A549 (cell line): ENCODE measurements around the gene LYPD6B. TPM values are rescaled to one million over a fixed set of nuclear protein-coding genes. Genes with fewer than 3 reads are reported as not detected.

Source experiments
- ATAC-seq, 2 experiments: fragments of 200-7000 bp in 1 of 2; fragments of >200 bp in 1 of 2; cut with Nextera tagmentation in 1 of 2; cut with Tn5 transposase in 1 of 2; 3 replicates each; pipeline versions ENCODE4 v1.8.0 to v1.9.1; 2018 to 2020; ENCODE audit warnings: mild to moderate bottlenecking in 1 of 2, moderate library complexity in 1 of 2
- CTCF ChIA-PET: fragments of 300-600 bp; sonication (Branson Sonifier 250); formaldehyde crosslinking; extraction: SDS; loops from one replicate; lab custom pipeline; 2021; ENCODE audit warnings: antibody characterized with exemption, inconsistent platforms; lab: Yijun Ruan, JAX
- POLR2A ChIA-PET: fragments of 350-600 bp; formaldehyde crosslinking; extraction: SDS; loops from one replicate; lab custom pipeline; 2021; ENCODE audit warnings: antibody characterized with exemption, inconsistent platforms; lab: Yijun Ruan, JAX
- DNase-seq, 2 experiments: peaks; one replicate each; pipeline versions ENCODE4 v3.0.0 to v3.0.0-alpha.2; 2011 to 2016; ENCODE audit warnings: low read depth in 1 of 2, low spot score in 1 of 2
- FAIRE-seq: peaks from 2 replicates; lab custom pipeline; 2011; peaks lifted over from hg19 to GRCh38; lab: Jason Lieb, UNC
- H3K27ac ChIP-seq, 2 experiments: fragments of >200 bp; sonication (Bioruptor Twin); formaldehyde crosslinking; 3 replicates each; pipeline ENCODE4 v1.5.1; 2016 to 2017
- H3K4me1 ChIP-seq: fragments of >200 bp; sonication (Bioruptor Twin); formaldehyde crosslinking; 3 replicates; pipeline ENCODE4 v1.6.1; 2016
- H3K4me2 ChIP-seq: fragments of >200 bp; sonication (Bioruptor Twin); formaldehyde crosslinking; 3 replicates; pipeline ENCODE4 v1.6.1; 2016
- H3K4me3 ChIP-seq: fragments of >200 bp; sonication (Bioruptor Twin); formaldehyde crosslinking; 3 replicates; pipeline ENCODE4 v1.5.1; 2016
- H3K9me3 ChIP-seq: fragments of >200 bp; sonication (Bioruptor Twin); formaldehyde crosslinking; 3 replicates; pipeline ENCODE4 v1.6.1; 2016
- ATOH8 ChIP-seq: fragments of 250-450 bp; sonication (Bioruptor Pico); IDR thresholded peaks from 2 replicates; pipeline ENCODE4 v1.5.0; 2020; ENCODE audit warnings: low read depth, mild to moderate bottlenecking, moderate library complexity
- BHLHE40 ChIP-seq: IDR thresholded peaks from 2 replicates; pipeline ENCODE4 v1.6.1; 2012; ENCODE audit warnings: low read depth, low read length, inconsistent platforms
- CBX8 ChIP-seq: fragments of 200-600 bp; sonication (generic); IDR thresholded peaks from 2 replicates; pipeline ENCODE4 v1.6.1; 2016
- CHD2 ChIP-seq: fragments of 150-350 bp; IDR thresholded peaks from 2 replicates; pipeline ENCODE4 v1.6.1; 2014; ENCODE audit warnings: low read length; ENCODE audit not compliant: partially characterized antibody
- CTCF ChIP-seq: fragments of >200 bp; sonication (Bioruptor Twin); formaldehyde crosslinking; IDR thresholded peaks from 3 replicates; pipeline ENCODE4 v1.5.1; 2016
- EHF ChIP-seq: fragments of 250-450 bp; sonication (Bioruptor Pico); IDR thresholded peaks from 2 replicates; pipeline ENCODE4 v1.5.0; 2020; ENCODE audit warnings: mild to moderate bottlenecking
- EP300 ChIP-seq, 2 experiments: fragments of >200 bp; sonication (Bioruptor Twin); formaldehyde crosslinking; IDR thresholded peaks; 2 replicates in 1 of 2; 3 replicates in 1 of 2; pipeline ENCODE4 v1.6.1; 2016 to 2017
- FOSB ChIP-seq: fragments of 250-450 bp; sonication (Bioruptor Pico); IDR thresholded peaks from 2 replicates; pipeline ENCODE4 v1.5.0; 2020; ENCODE audit warnings: mild to moderate bottlenecking, moderate library complexity
- HEYL ChIP-seq: fragments of 250-450 bp; sonication (Bioruptor Pico); IDR thresholded peaks from 2 replicates; pipeline ENCODE4 v1.8.0; 2021; ENCODE audit warnings: mild to moderate bottlenecking, moderate library complexity
- HOXA7 ChIP-seq: fragments of 250-450 bp; sonication (Bioruptor Pico); IDR thresholded peaks from 2 replicates; pipeline ENCODE4 v1.5.0; 2020; ENCODE audit warnings: mild to moderate bottlenecking, moderate library complexity
- JUN ChIP-seq, 2 experiments: fragments of >200 bp; sonication (Bioruptor Twin); formaldehyde crosslinking; IDR thresholded peaks; 2 replicates in 1 of 2; 3 replicates in 1 of 2; pipeline ENCODE4 v1.6.1; 2016 to 2017
- MAFK ChIP-seq: fragments of 450-650 bp; IDR thresholded peaks from 2 replicates; pipeline ENCODE4 v1.6.1; 2014; ENCODE audit not compliant: partially characterized antibody
- POLR2A ChIP-seq: IDR thresholded peaks from 2 replicates; pipeline ENCODE4 v1.6.1; 2012; ENCODE audit warnings: mild to moderate bottlenecking, low read length
- RAD21 ChIP-seq, 2 experiments: fragments of >200 bp in 1 of 2; sonication (Bioruptor Twin) in 1 of 2; formaldehyde crosslinking in 1 of 2; IDR thresholded peaks in 1 of 2; conservative IDR thresholded peaks in 1 of 2; 2 replicates in 1 of 2; 3 replicates in 1 of 2; pipeline ENCODE4 v1.6.1; 2012 to 2018; ENCODE audit warnings: inconsistent platforms in 1 of 2
- RCOR1 ChIP-seq: fragments of 150-350 bp; IDR thresholded peaks from 2 replicates; pipeline ENCODE4 v1.6.1; 2014; ENCODE audit warnings: antibody characterized with exemption, low read length, low read depth
- REST ChIP-seq: fragments of 200-600 bp; sonication (generic); IDR thresholded peaks from 2 replicates; pipeline ENCODE4 v1.6.1; 2016; ENCODE audit warnings: antibody characterized with exemption, mild to moderate bottlenecking, moderate library complexity
- RFX5 ChIP-seq: fragments of 450-650 bp; IDR thresholded peaks from 2 replicates; pipeline ENCODE4 v1.7.1; 2014; ENCODE audit warnings: antibody characterized with exemption, mild to moderate bottlenecking, moderate library complexity
- SMC3 ChIP-seq: fragments of >200 bp; sonication (Bioruptor Twin); formaldehyde crosslinking; IDR thresholded peaks from 3 replicates; pipeline ENCODE4 v1.6.1; 2018; ENCODE audit warnings: inconsistent platforms
- TFCP2L1 ChIP-seq: fragments of 250-450 bp; sonication (Bioruptor Pico); IDR thresholded peaks from 2 replicates; pipeline ENCODE4 v1.5.0; 2021; ENCODE audit warnings: mild to moderate bottlenecking
- TP53 ChIP-seq: fragments of 250-450 bp; sonication (Bioruptor Pico); IDR thresholded peaks from 2 replicates; pipeline ENCODE4 v1.5.0; 2021; ENCODE audit warnings: mild to moderate bottlenecking, moderate library complexity
- USF2 ChIP-seq: fragments of 450-650 bp; IDR thresholded peaks from 2 replicates; pipeline ENCODE4 v1.6.1; 2014; ENCODE audit warnings: antibody characterized with exemption
- WGBS: methylation state at CpG from one replicate; pipeline ENCODE4 v1.1.6; 2017; ENCODE audit errors: missing lambda C conversion rate; 5-methylcytosine and 5-hydroxymethylcytosine counted together
- polyA plus RNA-seq, 4 experiments: library from polyadenylated mRNA; depleted of rRNA in 3 of 4; stranded (reverse); fragments of >200 nt; fragmentation: RNase III in 1 of 4; extraction: RNeasy Plus Mini Kit Qiagen cat#74134 plus additional on column Dnase treatment in 1 of 4; gene quantifications; 2 replicates in 3 of 4; 3 replicates in 1 of 4; pipeline ENCODE4 v1.2.3, GENCODE V29; 2011 to 2017

The LYPD6B gene
- polyA plus RNA-seq, 2 of the 4 experiments (the other 2 are of a cell fraction), result not detected

GRCh38 chr2:149012545-149012944 is 26.0 kb upstream of the LYPD6B start:
- ATAC-seq, result no peak
- ChIA-PET POLR2A (no interaction called here), CTCF (no interaction called here)
- 54% methylated on average over 8 of the region's 9 CpGs for WGBS
- TF ChIP-seq ATOH8 (CRISPR knock-in tag), result no peak
- TF ChIP-seq EP300 (IDR thresholded peaks at IDR 0.05), result no peak
- no peak for TF ChIP-seq SMC3
- TF ChIP-seq RAD21 (conservative IDR thresholded peaks at IDR 0.05 in 1 of 2, IDR thresholded peaks at IDR 0.05 in 1 of 2), result no peak
- TF ChIP-seq CBX8, result no peak
- TF ChIP-seq USF2, result no peak
- TF ChIP-seq MAFK, result no peak
- no peak for TF ChIP-seq EHF
- TF ChIP-seq RFX5, result no peak
- Histone ChIP-seq H3K9me3 (no peaks in the 10 kb centered on the region), H3K4me1 (no peaks in the 10 kb centered on the region), H3K4me2 (no peak overlapping the region), H3K4me3 (no peak overlapping the region), H3K27ac (no peak overlapping the region)
- no peak for DNase-seq
- FAIRE-seq, result no peak

GRCh38 chr2:149015501-149015900 is 23.0 kb upstream of the LYPD6B start:
- H3K4me2 ChIP-seq, result no peak overlapping the region
- TF ChIP-seq TFCP2L1 (no peak), SMC3 (no peak), POLR2A (no peak), TP53 (no peak), RFX5 (no peak), CTCF (no peak), JUN (IDR thresholded peaks at IDR 0.05) (no peak), HEYL (CRISPR knock-in tag) (no peak), FOSB (CRISPR knock-in tag) (no peak), BHLHE40 (no peak), HOXA7 (CRISPR knock-in tag) (no peak), CHD2 (no peak), RCOR1 (no peak), REST (no peak)
- no peak for FAIRE-seq
- H3K4me1 ChIP-seq, result no peaks in the 10 kb centered on the region
- DNase-seq, result no peak
- ChIA-PET CTCF (interaction anchor here (3.0 to 6.1 kb wide), 2 partner anchors 7 to 547 kb away, joined by 25 to 88 read pairs; no protein-coding TSS in a partner anchor), POLR2A (no interaction called here)
- ATAC-seq, result no peak
- no peak overlapping the region for H3K27ac ChIP-seq
- 40% methylated on average over 1 of the region's 1 CpG for WGBS
- no peaks in the 10 kb centered on the region for H3K9me3 ChIP-seq
- H3K4me3 ChIP-seq, result no peak overlapping the region
